ENCODE data around the gene SKAP1.
A peak's percentile ranks its signal among the peaks of the same experiment; 100 is the strongest.

SKAP1 gene

DNA sequence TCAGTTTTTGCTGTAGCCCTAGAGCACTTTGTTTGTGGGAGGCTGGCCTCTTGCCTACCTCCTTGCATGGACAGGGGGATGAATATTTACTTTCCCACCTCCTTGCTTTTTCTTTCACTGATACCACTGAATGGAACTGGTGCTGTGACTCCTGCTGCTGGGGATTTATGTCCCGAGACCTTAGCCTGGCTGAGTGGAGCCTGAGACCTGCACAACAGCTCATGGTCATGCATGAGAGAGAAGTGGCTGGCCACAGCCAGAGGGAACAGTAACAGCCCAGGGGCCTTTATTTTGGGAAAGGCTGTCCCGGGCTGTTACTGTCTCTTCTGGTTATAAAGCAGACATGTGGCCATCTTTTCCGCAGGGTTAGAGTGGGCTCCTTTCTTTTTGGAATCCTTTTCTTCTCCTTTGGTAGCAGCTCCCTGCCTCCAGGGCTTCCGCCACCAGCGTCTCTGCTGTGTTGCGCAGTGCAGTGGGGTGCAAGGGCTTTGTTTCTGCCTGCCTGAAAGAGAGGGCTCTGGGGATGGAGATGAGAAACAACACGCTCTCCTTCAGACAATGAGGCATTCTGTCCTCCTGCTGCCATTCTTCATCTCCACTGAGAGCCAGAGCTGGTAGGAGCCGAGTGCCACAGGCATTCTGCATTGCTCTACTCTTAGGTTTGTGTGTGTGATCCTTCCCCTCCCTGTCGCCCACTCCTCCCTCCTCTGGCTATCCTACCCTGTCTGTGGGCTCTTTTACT, 307.9 kb downstream of the SKAP1 start:
- Histone ChIP-seq H3K27ac (replicated peaks) (no peak overlapping the region), H3K27me3 (ENCODE audit: insufficient read depth, poor library complexity, severe bottlenecking) (no peaks in the 10 kb centered on the region), H3K4me3 (replicated peaks; ENCODE audit: insufficient read depth, low read length) (no peak overlapping the region)
- no peak for DNase-seq (ENCODE audit: low read depth in 1 of 2, low spot score in 1 of 2)
- TF ChIP-seq SPI1 (IDR thresholded peaks at IDR 0.05; ENCODE audit: borderline replicate concordance, low read depth) = no peak
- TF ChIP-seq, protein P1, sequence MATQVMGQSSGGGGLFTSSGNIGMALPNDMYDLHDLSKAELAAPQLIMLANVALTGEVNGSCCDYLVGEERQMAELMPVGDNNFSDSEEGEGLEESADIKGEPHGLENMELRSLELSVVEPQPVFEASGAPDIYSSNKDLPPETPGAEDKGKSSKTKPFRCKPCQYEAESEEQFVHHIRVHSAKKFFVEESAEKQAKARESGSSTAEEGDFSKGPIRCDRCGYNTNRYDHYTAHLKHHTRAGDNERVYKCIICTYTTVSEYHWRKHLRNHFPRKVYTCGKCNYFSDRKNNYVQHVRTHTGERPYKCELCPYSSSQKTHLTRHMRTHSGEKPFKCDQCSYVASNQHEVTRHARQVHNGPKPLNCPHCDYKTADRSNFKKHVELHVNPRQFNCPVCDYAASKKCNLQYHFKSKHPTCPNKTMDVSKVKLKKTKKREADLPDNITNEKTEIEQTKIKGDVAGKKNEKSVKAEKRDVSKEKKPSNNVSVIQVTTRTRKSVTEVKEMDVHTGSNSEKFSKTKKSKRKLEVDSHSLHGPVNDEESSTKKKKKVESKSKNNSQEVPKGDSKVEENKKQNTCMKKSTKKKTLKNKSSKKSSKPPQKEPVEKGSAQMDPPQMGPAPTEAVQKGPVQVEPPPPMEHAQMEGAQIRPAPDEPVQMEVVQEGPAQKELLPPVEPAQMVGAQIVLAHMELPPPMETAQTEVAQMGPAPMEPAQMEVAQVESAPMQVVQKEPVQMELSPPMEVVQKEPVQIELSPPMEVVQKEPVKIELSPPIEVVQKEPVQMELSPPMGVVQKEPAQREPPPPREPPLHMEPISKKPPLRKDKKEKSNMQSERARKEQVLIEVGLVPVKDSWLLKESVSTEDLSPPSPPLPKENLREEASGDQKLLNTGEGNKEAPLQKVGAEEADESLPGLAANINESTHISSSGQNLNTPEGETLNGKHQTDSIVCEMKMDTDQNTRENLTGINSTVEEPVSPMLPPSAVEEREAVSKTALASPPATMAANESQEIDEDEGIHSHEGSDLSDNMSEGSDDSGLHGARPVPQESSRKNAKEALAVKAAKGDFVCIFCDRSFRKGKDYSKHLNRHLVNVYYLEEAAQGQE (IDR thresholded peaks at IDR 0.05; ENCODE audit: insufficient replicate concordance, low read depth) = no peak
- TF ChIP-seq GABPA (IDR thresholded peaks at IDR 0.05; ENCODE audit: low read depth) = no peak
- TF ChIP-seq CTCF (IDR thresholded peaks at IDR 0.05; ENCODE audit: insufficient read depth, low read length) = no peak
- no peak for TF ChIP-seq POLR2AphosphoS5 (IDR thresholded peaks at IDR 0.05; ENCODE audit: low read depth)

DNA sequence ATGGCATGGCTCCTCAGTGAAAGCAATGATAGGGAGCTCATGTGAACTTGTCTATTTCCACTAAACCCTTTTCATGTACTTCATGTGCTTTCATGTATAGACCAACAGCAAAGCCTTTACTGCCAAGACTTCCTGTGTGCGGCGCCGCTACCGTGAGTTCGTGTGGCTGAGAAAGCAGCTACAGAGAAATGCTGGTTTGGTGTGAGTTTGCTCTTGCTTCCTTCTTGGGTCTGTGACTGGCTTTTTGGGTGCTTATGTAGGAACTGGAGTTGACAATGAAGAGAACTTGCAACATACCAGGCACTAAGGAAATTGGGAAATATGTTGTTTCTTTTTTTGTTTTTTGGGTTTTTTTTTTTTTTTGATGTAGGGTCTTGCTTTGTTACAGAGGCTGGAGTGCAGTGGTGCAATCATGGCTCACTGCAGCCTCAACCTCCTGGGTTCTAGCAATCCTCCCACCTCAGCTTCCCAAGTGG, 316.8 kb downstream of the SKAP1 start:
- peak; percentile 87 to 92 for DNase-seq (ENCODE audit: low read depth in 1 of 2, low spot score in 1 of 2)
- Histone ChIP-seq H3K4me3 (replicated peaks; ENCODE audit: insufficient read depth, low read length) (no peak overlapping the region), H3K27ac (replicated peaks) (peak overlapping the region; percentile 78), H3K27me3 (ENCODE audit: insufficient read depth, poor library complexity, severe bottlenecking) (no peaks in the 10 kb centered on the region)
- TF ChIP-seq SPI1 (IDR thresholded peaks at IDR 0.05; ENCODE audit: borderline replicate concordance, low read depth) (peak; percentile 68; the same call in 1 of the 2 replicates), CTCF (IDR thresholded peaks at IDR 0.05; ENCODE audit: insufficient read depth, low read length) (no peak), GABPA (IDR thresholded peaks at IDR 0.05; ENCODE audit: low read depth) (no peak; the same call in 1 of the 2 replicates), POLR2AphosphoS5 (IDR thresholded peaks at IDR 0.05; ENCODE audit: low read depth) (peak; percentile 70)
- TF ChIP-seq, protein P1 (IDR thresholded peaks at IDR 0.05; ENCODE audit: insufficient replicate concordance, low read depth) = peak; percentile 40

GRCh38 chr17:48111937-48112241, 318.1 kb downstream of the SKAP1 start:
- Histone ChIP-seq H3K4me3 (replicated peaks; ENCODE audit: insufficient read depth, low read length) (no peak overlapping the region), H3K27me3 (ENCODE audit: insufficient read depth, poor library complexity, severe bottlenecking) (no peaks in the 10 kb centered on the region), H3K27ac (replicated peaks) (peak overlapping the region; percentile 78)
- DNase-seq (ENCODE audit: low read depth in 1 of 2, low spot score in 1 of 2) = no peak
- TF ChIP-seq POLR2AphosphoS5 (IDR thresholded peaks at IDR 0.05; ENCODE audit: low read depth) (no peak), SPI1 (IDR thresholded peaks at IDR 0.05; ENCODE audit: borderline replicate concordance, low read depth) (no peak), GABPA (IDR thresholded peaks at IDR 0.05; ENCODE audit: low read depth) (no peak), CTCF (IDR thresholded peaks at IDR 0.05; ENCODE audit: insufficient read depth, low read length) (no peak)
- TF ChIP-seq, protein P1 (IDR thresholded peaks at IDR 0.05; ENCODE audit: insufficient replicate concordance, low read depth) = no peak

Measured in HL-60 (cell line).